Measurements from ENCODE around the gene IFFO2.
"Not testable (repeated sequence)": the region's sequence is repeated elsewhere in the genome, so short reads cannot be mapped to it uniquely, and the experiment has no call there.

Gene IFFO2

DNA sequence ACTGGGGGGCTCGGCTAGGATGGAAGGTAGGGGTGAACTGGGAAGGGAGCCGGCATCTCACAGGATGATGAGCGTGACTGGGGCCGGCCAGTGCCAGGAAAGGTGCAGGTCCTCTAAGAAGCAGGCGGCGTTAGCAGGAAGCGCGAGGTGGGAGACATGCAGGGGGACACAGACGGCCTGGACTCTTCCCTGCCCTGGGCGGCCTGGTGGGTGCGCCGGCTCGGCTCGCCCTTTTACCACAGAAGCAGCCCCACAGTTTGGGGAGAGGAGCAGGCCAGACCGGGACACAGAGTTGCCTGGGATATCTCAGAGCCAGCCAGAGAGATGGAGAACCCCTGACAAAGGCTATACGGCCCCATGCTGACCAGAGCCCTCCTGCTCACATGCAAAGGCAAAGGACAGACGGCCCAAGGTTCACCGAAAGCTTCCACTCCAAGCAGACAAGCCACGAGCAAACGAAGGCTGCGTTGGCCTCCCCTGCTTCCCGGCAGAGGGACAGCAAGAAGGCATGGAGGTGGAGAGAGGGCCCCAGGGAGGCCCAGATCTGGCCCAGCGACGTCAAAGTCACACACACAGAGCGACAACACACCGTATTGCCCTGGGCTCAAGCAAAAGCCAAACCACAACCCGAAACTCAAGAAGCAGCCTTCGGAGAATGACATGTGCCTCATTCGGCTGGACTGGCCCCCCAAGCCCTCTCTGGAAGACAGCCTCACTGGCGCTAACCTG lies 39.2 kb downstream of the IFFO2 start:
- no peak for DNase-seq

- DNase-seq: no peak
Measured at GRCh38 chr1:18915341-18915740, 41.1 kb downstream of the IFFO2 start.

GRCh38 chr1:18913065-18913835 lies 43.2 kb downstream of the IFFO2 start:
- peak; percentile 89 for DNase-seq

- DNase-seq: no peak
Measured at GRCh38 chr1:18912550-18912949, 43.9 kb downstream of the IFFO2 start.

DNA sequence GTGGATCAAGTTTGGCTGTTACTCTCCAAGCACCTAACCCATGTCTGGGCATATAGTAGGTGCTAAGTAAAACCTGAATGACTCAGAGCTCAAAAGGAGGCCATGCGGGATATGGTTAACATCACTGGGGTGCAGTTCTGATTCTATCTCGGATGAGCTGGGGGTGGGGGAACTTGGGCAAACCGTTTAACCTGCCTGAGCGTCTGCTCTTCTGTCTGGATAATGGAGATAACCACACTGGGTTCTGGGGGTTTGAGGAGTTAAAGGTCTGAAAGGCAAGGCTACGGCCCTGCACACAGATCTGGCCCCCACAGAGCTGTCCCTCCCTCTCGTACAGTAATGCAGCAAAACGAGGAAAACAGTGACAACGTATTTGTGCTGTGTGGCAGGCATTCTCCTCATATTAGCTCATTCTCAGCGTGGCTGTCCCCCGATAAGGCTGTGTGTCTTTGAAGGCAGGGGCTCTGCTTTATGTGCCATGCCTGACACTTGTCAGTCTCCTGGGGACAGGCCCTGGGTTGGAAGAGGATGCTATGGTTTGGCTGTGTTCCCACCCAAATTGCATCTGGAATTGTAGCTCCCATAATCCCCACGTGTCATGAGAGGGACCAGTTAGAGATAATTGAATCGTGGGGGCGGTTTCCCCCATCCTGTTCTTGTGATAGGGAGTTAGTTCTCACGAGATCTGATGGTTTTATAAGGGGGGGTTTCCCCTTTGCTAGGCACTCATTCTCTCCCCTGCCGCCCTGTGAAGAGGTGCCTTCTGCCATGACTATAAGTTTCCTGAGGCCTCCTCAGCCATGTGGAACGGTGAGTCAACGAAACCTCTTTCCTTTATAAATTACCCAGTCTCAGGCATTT lies 47.3 kb downstream of the IFFO2 start:
- no peak for DNase-seq

DNA sequence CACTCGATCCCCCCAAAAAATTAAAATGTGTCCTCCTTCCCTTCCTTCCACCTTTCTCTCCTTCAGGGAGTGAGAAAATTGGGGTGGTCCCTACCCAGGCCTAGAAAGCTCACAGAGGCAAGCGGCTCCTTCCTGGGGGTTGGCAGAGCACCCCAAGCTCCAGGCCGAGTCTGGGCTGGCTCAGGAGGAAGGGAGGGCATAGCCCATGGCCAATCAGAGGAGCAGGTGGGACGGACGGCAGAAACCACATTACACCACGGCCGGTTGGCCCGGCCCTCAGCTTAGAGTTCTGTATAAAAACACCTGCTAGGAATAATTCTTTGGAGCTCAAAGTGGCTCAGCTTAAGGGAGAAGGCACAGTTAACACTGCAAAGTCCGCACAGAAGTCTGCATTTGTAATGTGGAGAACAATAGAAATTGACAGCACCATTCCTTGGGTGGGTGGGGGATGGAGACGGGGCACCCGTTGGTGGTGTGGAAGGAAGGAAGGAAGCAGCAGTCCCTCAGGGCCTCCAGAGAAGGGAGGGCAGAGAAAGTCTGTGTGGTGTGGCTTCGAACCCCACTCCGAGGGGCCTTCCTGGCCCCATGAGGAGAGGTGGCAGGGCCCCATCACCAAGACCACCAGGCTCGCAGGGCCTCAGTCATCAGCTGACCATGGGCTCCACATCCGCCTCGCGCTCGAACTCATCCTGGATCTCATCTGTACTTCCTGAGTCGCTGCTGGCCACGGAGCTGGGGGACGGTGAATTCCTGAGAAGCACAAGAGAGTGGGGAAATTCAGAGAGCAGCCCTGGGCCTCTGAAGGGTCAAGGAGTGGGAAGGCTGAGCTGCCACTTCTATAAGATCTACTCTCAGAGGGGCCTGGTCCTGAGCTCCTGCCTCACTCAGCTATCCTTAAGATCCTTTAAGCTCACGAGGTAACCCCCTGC lies 48.3 kb downstream of the IFFO2 start:
- DNase-seq: no peak

DNA sequence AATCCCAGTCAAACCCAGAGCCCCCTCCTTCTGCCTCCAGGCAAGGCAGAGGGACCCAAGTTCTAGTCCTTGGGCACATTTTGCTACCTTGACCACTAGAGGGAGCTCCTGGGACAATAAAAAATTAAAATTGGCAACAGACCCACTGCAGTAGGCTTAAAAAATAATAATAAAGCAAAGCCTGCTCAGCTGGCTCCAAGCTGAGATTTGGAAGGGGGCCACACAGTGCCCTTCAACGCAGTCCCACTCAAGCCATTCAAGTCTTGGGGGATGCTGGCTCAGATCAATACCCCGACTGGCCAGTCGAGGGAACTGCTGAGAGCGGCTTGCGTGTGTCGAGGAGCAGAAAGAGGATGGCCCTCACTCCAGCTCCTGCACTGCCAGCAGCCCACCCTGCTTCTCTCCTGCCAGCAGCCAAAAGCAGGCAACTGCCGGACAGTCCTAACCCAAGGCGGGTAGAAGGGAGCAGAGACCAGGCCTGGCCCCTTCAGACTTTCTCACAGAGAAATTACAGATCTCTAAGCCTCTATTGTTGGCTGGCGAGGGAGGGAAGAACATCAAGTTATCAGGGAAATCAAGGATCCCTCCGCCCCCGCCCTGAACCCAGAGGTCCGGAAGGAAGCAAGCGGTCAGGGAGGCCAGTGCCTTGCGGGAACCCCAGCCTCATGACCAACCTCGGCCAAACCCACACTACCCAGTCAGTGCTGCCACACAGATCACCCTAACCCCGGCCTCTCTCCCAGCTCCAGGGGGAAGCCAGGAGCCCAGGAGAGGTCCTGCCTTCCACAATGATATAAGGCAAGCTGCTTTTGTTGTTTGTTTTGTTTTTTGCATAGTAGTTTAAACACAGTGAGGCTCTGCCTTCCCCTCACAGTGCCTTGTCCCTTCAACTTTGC lies 49.2 kb downstream of the IFFO2 start:
- peak; percentile 67 for DNase-seq

GRCh38 chr1:18903291-18903756 lies 53.2 kb downstream of the IFFO2 start:
- no peak for DNase-seq

- peak; percentile 93 for DNase-seq
Measured at GRCh38 chr1:18902523-18903290, 53.8 kb downstream of the IFFO2 start, which contains the start of gene ALDH4A1. ALDH4A1 (minus strand) TSS chr1:18902555; CDS start chr1:18902523, 32 bp downstream.

- peak; percentile 41 for DNase-seq
Measured at GRCh38 chr1:18901952-18902522, 54.4 kb downstream of the IFFO2 start.

- no peak for DNase-seq
Measured at GRCh38 chr1:18901147-18901951, 55.1 kb downstream of the IFFO2 start.

DNA sequence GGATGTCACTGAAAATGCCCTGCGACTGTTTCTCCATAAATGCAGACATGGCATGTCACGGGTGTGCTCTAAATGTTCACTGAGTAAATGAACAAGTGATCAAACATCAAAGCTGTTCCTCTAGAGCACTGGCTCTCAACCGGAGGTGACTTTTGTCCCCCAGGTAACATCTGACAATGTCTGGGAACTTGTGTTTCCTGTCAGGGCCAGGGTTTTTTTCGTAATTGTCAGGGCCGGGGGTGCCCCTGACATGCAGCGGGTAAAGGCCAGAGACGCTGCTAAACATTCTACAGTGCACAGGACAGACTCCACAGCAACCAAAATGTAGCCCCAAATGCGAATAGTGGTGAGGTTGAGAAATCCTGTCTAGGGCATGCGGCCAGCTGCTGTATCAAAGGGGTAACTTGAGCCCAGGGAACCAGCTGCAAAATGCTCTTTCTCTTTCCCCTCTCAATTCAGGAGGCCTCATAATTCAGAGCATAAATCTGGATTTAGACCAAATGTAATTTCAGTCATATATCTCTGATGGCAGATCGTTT lies 56.1 kb downstream of the IFFO2 start:
- DNase-seq: no peak

- no peak for DNase-seq
Measured at GRCh38 chr1:18899363-18900049, 57.0 kb downstream of the IFFO2 start.

DNA sequence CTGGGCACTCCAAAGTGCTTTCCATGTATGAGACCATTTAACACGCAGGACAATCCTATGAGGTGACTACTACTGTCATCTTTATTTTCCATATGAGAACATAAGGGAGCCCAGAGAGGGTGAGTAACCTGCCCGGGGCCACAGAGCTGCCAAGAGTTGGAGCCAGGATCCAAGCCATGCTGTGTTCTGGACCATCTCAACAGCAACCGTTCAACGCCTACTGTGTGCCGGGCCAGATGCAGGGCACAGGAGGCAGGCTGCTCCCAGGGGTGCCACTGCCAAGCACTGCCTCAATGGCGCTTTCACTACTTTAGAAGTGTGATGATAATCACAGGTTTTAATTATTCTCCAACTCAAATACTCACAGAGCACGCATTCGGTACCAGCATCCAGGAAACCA lies 57.9 kb downstream of the IFFO2 start:
- DNase-seq: no peak

GRCh38 chr1:18895317-18895716 lies 61.2 kb downstream of the IFFO2 start:
- DNase-seq: no peak

GRCh38 chr1:18893120-18893519 lies 63.4 kb downstream of the IFFO2 start:
- DNase-seq: no peak

- not testable (repeated sequence) for DNase-seq
Measured at GRCh38 chr1:18891858-18892257, 64.6 kb downstream of the IFFO2 start.

- DNase-seq: no peak
Measured at GRCh38 chr1:18891426-18891780, 65.1 kb downstream of the IFFO2 start.
